Calu3 (cell line): ENCODE results near the gene EP400. TPM values are rescaled to one million over a fixed set of nuclear protein-coding genes. Genes with fewer than 3 reads are reported as not detected.

ENCODE experiments used
- BruUV-seq: library from RNA; stranded (reverse); fragments of 400-500 nt; replicated peaks from 2 replicates; lab custom pipeline; 2021; lab: Mats Ljungman, UMichigan
- CTCF ChIA-PET: fragments of 300-600 bp; sonication (Branson Sonifier 250); formaldehyde crosslinking; loops from one replicate; lab custom pipeline; 2022; ENCODE audit warnings: antibody characterized with exemption; lab: Charles Lee
- DNase-seq: peaks from one replicate; pipeline ENCODE4 v3.0.0; 2022
- H3K27ac Mint-ChIP-seq: one replicate; pipeline ENCODE4 v1.8.0; 2022; ENCODE audit warnings: mixed read lengths; ENCODE audit not compliant: unreplicated experiment
- H3K27me3 Mint-ChIP-seq: one replicate; pipeline ENCODE4 v1.8.0; 2022; ENCODE audit warnings: mixed read lengths; ENCODE audit not compliant: unreplicated experiment
- H3K36me3 Mint-ChIP-seq: one replicate; pipeline ENCODE4 v1.8.0; 2022; ENCODE audit warnings: mild to moderate bottlenecking, moderate library complexity, mixed read lengths; ENCODE audit not compliant: insufficient read depth, unreplicated experiment
- H3K4me1 Mint-ChIP-seq: one replicate; pipeline ENCODE4 v1.8.0; 2022; ENCODE audit warnings: mild to moderate bottlenecking, low read depth, mixed read lengths; ENCODE audit not compliant: unreplicated experiment
- H3K4me3 Mint-ChIP-seq: one replicate; pipeline ENCODE4 v1.8.0; 2022; ENCODE audit warnings: mild to moderate bottlenecking, low read depth, moderate library complexity, mixed read lengths; ENCODE audit not compliant: unreplicated experiment
- H3K9me3 Mint-ChIP-seq: one replicate; pipeline ENCODE4 v1.8.0; 2022; ENCODE audit warnings: low read depth, mixed read lengths; ENCODE audit not compliant: unreplicated experiment
- intact Hi-C: fragments of 100-400 bp; cut with micrococcal nuclease; formaldehyde crosslinking; loops from one replicate; pipeline ENCODE4 v1.10.0; 2022; ENCODE audit not compliant: unreplicated experiment
- total RNA-seq: library from RNA; stranded (reverse); gene quantifications from 2 replicates; pipeline ENCODE4 v1.2.3, GENCODE V29; 2022
- TF ChIP-seq, protein P1 (sequence below): fragments of 200-600 bp; IDR thresholded peaks from one replicate; pipeline ENCODE4 v1.8.0; 2022; ENCODE audit warnings: antibody characterized with exemption; ENCODE audit not compliant: unreplicated experiment

Gene EP400
- total RNA-seq, 1 experiment from 2014 or later, result 88.7 TPM

GRCh38 chr12:131962069-131962468 is 12.3 kb downstream of the EP400 start:
- Mint-ChIP-seq H3K4me1 (peaks cover 32% of the 10 kb centered on the region), H3K27me3 (no peaks in the 10 kb centered on the region), H3K27ac (no peak overlapping the region), H3K36me3 (peaks cover 15% of the 10 kb centered on the region), H3K9me3 (no peaks in the 10 kb centered on the region), H3K4me3 (no peak overlapping the region)
- intact Hi-C loops, result no loop called here
- BruUV-seq, result no TSS peak
- no peak for DNase-seq
- TF ChIP-seq, protein P1, sequence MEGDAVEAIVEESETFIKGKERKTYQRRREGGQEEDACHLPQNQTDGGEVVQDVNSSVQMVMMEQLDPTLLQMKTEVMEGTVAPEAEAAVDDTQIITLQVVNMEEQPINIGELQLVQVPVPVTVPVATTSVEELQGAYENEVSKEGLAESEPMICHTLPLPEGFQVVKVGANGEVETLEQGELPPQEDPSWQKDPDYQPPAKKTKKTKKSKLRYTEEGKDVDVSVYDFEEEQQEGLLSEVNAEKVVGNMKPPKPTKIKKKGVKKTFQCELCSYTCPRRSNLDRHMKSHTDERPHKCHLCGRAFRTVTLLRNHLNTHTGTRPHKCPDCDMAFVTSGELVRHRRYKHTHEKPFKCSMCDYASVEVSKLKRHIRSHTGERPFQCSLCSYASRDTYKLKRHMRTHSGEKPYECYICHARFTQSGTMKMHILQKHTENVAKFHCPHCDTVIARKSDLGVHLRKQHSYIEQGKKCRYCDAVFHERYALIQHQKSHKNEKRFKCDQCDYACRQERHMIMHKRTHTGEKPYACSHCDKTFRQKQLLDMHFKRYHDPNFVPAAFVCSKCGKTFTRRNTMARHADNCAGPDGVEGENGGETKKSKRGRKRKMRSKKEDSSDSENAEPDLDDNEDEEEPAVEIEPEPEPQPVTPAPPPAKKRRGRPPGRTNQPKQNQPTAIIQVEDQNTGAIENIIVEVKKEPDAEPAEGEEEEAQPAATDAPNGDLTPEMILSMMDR, result no peak
- CTCF ChIA-PET, result no interaction called here

GRCh38 chr12:131963381-131963780 is 13.6 kb downstream of the EP400 start:
- Mint-ChIP-seq H3K36me3 (peaks cover 15% of the 10 kb centered on the region), H3K27ac (no peak overlapping the region), H3K9me3 (no peaks in the 10 kb centered on the region), H3K27me3 (no peaks in the 10 kb centered on the region), H3K4me1 (peaks cover 23% of the 10 kb centered on the region), H3K4me3 (no peak overlapping the region)
- no TSS peak for BruUV-seq
- TF ChIP-seq, protein P1, result no peak
- intact Hi-C loops, result no loop called here
- DNase-seq, result no peak
- CTCF ChIA-PET, result interaction anchor here (0.6 kb wide), 1 partner anchor 88 kb away, joined by 3 read pairs; no protein-coding TSS in a partner anchor

GRCh38 chr12:131965073-131965472 is 15.3 kb downstream of the EP400 start:
- H3K27me3 Mint-ChIP-seq, result no peaks in the 10 kb centered on the region
- TF ChIP-seq, protein P1, result no peak
- CTCF ChIA-PET, result no interaction called here
- H3K4me3 Mint-ChIP-seq, result no peak overlapping the region
- H3K27ac Mint-ChIP-seq, result no peak overlapping the region
- no peak for DNase-seq
- no peaks in the 10 kb centered on the region for H3K9me3 Mint-ChIP-seq
- peaks cover 9% of the 10 kb centered on the region for H3K4me1 Mint-ChIP-seq
- H3K36me3 Mint-ChIP-seq, result peaks cover 15% of the 10 kb centered on the region
- intact Hi-C loops, result no loop called here
- BruUV-seq, result no TSS peak

DNA sequence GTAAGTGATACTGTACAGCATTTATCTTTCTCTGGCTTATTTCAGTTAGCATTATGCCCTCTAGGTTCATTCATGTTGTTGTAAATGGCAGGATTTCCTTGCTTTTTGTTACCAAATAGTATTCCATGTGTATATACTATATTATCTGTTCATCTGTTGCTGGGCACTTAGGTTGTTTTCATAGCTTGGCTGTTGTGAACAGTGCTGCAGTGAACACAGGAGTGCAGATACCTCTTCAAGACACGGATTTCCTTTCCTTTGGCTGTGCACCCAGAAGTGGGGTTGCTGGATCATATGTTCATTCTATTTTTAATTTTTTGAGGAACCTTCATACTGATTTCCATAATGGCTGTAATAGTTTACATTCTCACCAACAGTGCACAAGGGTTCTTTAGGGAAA is 21.5 kb downstream of the EP400 start:
- no peak for DNase-seq
- Mint-ChIP-seq H3K4me3 (no peak overlapping the region), H3K9me3 (no peaks in the 10 kb centered on the region), H3K36me3 (no peaks in the 10 kb centered on the region), H3K27ac (no peak overlapping the region), H3K27me3 (no peaks in the 10 kb centered on the region), H3K4me1 (no peaks in the 10 kb centered on the region)
- intact Hi-C loops, result no loop called here
- TF ChIP-seq, protein P1, result no peak
- CTCF ChIA-PET, result no interaction called here
- no TSS peak for BruUV-seq
